Adipose tissue (tissue), 3 donors: ENCODE results near the gene PRKAR1B. TPM values are rescaled to one million over a fixed set of nuclear protein-coding genes. Genes with fewer than 3 reads are reported as not detected.

Experiments
- H3K27ac ChIP-seq: one replicate; pipeline ENCODE4 v1.5.1; 2013; ENCODE audit warnings: low read depth, low read length
- WGBS, 3 donors: extraction: QIAGEN DNeasy Blood & Tissue Kit; methylation state at CpG; one replicate each; pipeline ENCODE4 v1.1.7; 2013; 5-methylcytosine and 5-hydroxymethylcytosine counted together
- polyA plus RNA-seq, 3 donors: library from polyadenylated mRNA; stranded (reverse); fragments of 200-250 nt; gene quantifications; one replicate each; pipeline ENCODE4 v1.2.3, GENCODE V29; 2013
- donor health status: healthy with polysubstance abuse.
- donor health status: Bipolar disorder and iron deficiency.
- donor health status: healthy.

PRKAR1B gene
- polyA plus RNA-seq, 3 donors, result 4.0 to 10.2 (median 10.1) TPM

GRCh38 chr7:729140-730000, 2.3 kb upstream of the PRKAR1B start:
- WGBS, 3 donors, result 90 to 92% (median 92%) methylated on average over 29 of the region's 29 CpGs
- H3K27ac ChIP-seq, result no peak overlapping the region

- 87 to 89% (median 89%) methylated on average over 9 of the region's 9 CpGs for WGBS, 3 donors
- no peak overlapping the region for H3K27ac ChIP-seq
These were observed 1.5 kb upstream of the PRKAR1B start for GRCh38 chr7:728602-729001.

GRCh38 chr7:727806-728460, 852 bp upstream of the PRKAR1B start:
- WGBS, 3 donors, result 26 to 33% (median 31%) methylated on average over 21 of the region's 21 CpGs
- no peak overlapping the region for H3K27ac ChIP-seq

- no peak overlapping the region for H3K27ac ChIP-seq
- 0% methylated on average over 31 to 39 of the region's 39 CpGs for WGBS, 3 donors
These were observed 302 bp downstream of the PRKAR1B start for GRCh38 chr7:726854-727103.

- 7 to 11% (median 10%) methylated on average over 39 to 56 of the region's 56 CpGs for WGBS, 3 donors
- no peak within 1 kb of the TSS for H3K27ac ChIP-seq
These were observed 812 bp downstream of the PRKAR1B start, which contains the start of gene DNAAF5 for GRCh38 chr7:726084-726853. Gene DNAAF5 (plus strand): TSS chr7:726699. CDS start chr7:726721, 22 bp downstream.

GRCh38 chr7:725223-726005, 1.7 kb downstream of the PRKAR1B start:
- WGBS, 3 donors, result 68 to 96% (median 90%) methylated on average over 8 of the region's 8 CpGs
- no peak overlapping the region for H3K27ac ChIP-seq

- WGBS, 3 donors, result 89 to 96% (median 94%) methylated on average over 7 of the region's 7 CpGs
- no peak overlapping the region for H3K27ac ChIP-seq
These were observed 2.8 kb downstream of the PRKAR1B start for GRCh38 chr7:724298-724697.

GRCh38 chr7:723541-723940, 3.5 kb downstream of the PRKAR1B start:
- 92 to 98% (median 95%) methylated on average over 9 of the region's 9 CpGs for WGBS, 3 donors

GRCh38 chr7:721619-722248, 5.3 kb downstream of the PRKAR1B start:
- 96 to 98% (median 97%) methylated on average over 5 of the region's 5 CpGs for WGBS, 3 donors
- no peak overlapping the region for H3K27ac ChIP-seq

More at GRCh38 chr7:723541-723940, 3.5 kb downstream of the PRKAR1B start:
- H3K27ac ChIP-seq, result no peak overlapping the region

GRCh38 chr7:716636-717035, 10.4 kb downstream of the PRKAR1B start:
- WGBS, 3 donors, result 80 to 89% (median 83%) methylated on average over 11 of the region's 11 CpGs
- H3K27ac ChIP-seq, result no peak overlapping the region

GRCh38 chr7:716222-716621, 10.9 kb downstream of the PRKAR1B start:
- WGBS, 3 donors, result 71 to 76% (median 75%) methylated on average over 10 of the region's 10 CpGs
- H3K27ac ChIP-seq, result no peak overlapping the region

- H3K27ac ChIP-seq, result no peak overlapping the region
- 85 to 94% (median 90%) methylated on average over 12 to 13 of the region's 13 CpGs for WGBS, 3 donors
These were observed 12.8 kb downstream of the PRKAR1B start for GRCh38 chr7:714251-714671.

GRCh38 chr7:713488-714230, 13.4 kb downstream of the PRKAR1B start:
- H3K27ac ChIP-seq, result no peak overlapping the region
- WGBS, 3 donors, result 88 to 91% (median 90%) methylated on average over 16 of the region's 16 CpGs

GRCh38 chr7:713139-713457, 14.0 kb downstream of the PRKAR1B start:
- WGBS, 3 donors, result 82 to 92% (median 85%) methylated on average over 8 to 9 of the region's 9 CpGs
- H3K27ac ChIP-seq, result no peak overlapping the region

GRCh38 chr7:712381-713138, 14.5 kb downstream of the PRKAR1B start:
- no peak overlapping the region for H3K27ac ChIP-seq
- 14 to 43% (median 32%) methylated on average over 20 to 66 of the region's 74 CpGs for WGBS, 3 donors

GRCh38 chr7:711922-712380, 15.1 kb downstream of the PRKAR1B start:
- no peak overlapping the region for H3K27ac ChIP-seq
- WGBS, 3 donors, result 1 to 13% (median 3%) methylated on average over 22 to 43 of the region's 44 CpGs
